GM23338 (cell line): ENCODE data around the gene TBL3. TPM values are rescaled to one million over a fixed set of nuclear protein-coding genes. Genes with fewer than 3 reads are reported as not detected.

Source experiments
- ATAC-seq: fragments of 200-7000 bp; cut with Tn5 transposase; 3 replicates; pipeline ENCODE4 v1.9.1; 2020
- DNase-seq: peaks from one replicate; pipeline ENCODE4 v3.0.0-alpha.2; 2015; ENCODE audit warnings: low spot score
- H2AFZ ChIP-seq: fragments of 200-600 bp; sonication (generic); 2 replicates; pipeline ENCODE4 v1.8.0; 2016; ENCODE audit warnings: antibody characterized with exemption, mild to moderate bottlenecking, moderate library complexity
- H3F3A ChIP-seq: fragments of 200-600 bp; sonication (generic); replicated peaks from 2 replicates; pipeline ENCODE4 v1.8.0; 2017; ENCODE audit warnings: antibody characterized with exemption, mixed run types, low read depth
- H3K27ac ChIP-seq: fragments of 200-600 bp; sonication (generic); 2 replicates; pipeline ENCODE4 v1.6.1; 2016; ENCODE audit warnings: low read depth
- H3K27me3 ChIP-seq: fragments of 200-600 bp; sonication (generic); 2 replicates; pipeline ENCODE4 v1.8.0; 2016; ENCODE audit warnings: mild to moderate bottlenecking, mixed run types, moderate library complexity; ENCODE audit not compliant: insufficient read depth
- H3K36me3 ChIP-seq: fragments of 200-600 bp; sonication (generic); 2 replicates; pipeline ENCODE4 v1.8.0; 2016; ENCODE audit warnings: mild to moderate bottlenecking; ENCODE audit not compliant: insufficient read depth
- H3K4me1 ChIP-seq: fragments of 200-600 bp; sonication (generic); 2 replicates; pipeline ENCODE4 v1.8.0; 2016; ENCODE audit warnings: mild to moderate bottlenecking, moderate library complexity; ENCODE audit not compliant: insufficient read depth
- H3K4me2 ChIP-seq: fragments of 200-600 bp; sonication (generic); 2 replicates; pipeline ENCODE4 v1.7.1; 2017; ENCODE audit warnings: mixed run types
- H3K4me3 ChIP-seq: fragments of 200-600 bp; sonication (generic); 2 replicates; pipeline ENCODE4 v1.6.1; 2016; ENCODE audit warnings: mixed run types
- H3K79me2 ChIP-seq: fragments of 200-600 bp; sonication (generic); replicated peaks from 2 replicates; pipeline ENCODE4 v1.8.0; 2017; ENCODE audit warnings: mild to moderate bottlenecking; ENCODE audit not compliant: insufficient read depth
- H3K9me2 ChIP-seq: fragments of 200-600 bp; sonication (generic); 2 replicates; pipeline ENCODE4 v1.8.0; 2017; ENCODE audit not compliant: insufficient read depth
- H4K20me1 ChIP-seq: fragments of 200-600 bp; sonication (generic); replicated peaks from 2 replicates; pipeline ENCODE4 v1.8.0; 2017; ENCODE audit warnings: mild to moderate bottlenecking; ENCODE audit not compliant: insufficient read depth
- H3K27ac Mint-ChIP-seq: 2 replicates; pipeline ENCODE4 v1.8.0; 2020; ENCODE audit warnings: inconsistent platforms, mild to moderate bottlenecking, moderate library complexity, mixed read lengths
- H3K27me3 Mint-ChIP-seq: 3 replicates; pipeline ENCODE4 v1.8.0; 2022; ENCODE audit warnings: low read depth, mild to moderate bottlenecking, moderate library complexity, mixed read lengths, inconsistent platforms; ENCODE audit not compliant: insufficient read depth, poor library complexity
- H3K36me3 Mint-ChIP-seq: 3 replicates; pipeline ENCODE4 v1.8.0; 2021; ENCODE audit warnings: low read depth, mild to moderate bottlenecking, inconsistent platforms, moderate library complexity, mixed read lengths
- H3K4me1 Mint-ChIP-seq: 3 replicates; pipeline ENCODE4 v1.8.0; 2020; ENCODE audit warnings: mild to moderate bottlenecking, inconsistent platforms, mixed read lengths
- H3K4me3 Mint-ChIP-seq: 3 replicates; pipeline ENCODE4 v1.8.0; 2021; ENCODE audit warnings: moderate library complexity, mild to moderate bottlenecking, inconsistent platforms, mixed read lengths
- H3K9me3 Mint-ChIP-seq: 3 replicates; pipeline ENCODE4 v1.8.0; 2020; ENCODE audit warnings: moderate library complexity, mild to moderate bottlenecking, inconsistent platforms, mixed read lengths
- CREB1 ChIP-seq: fragments of 250-450 bp; sonication (Bioruptor Pico); IDR thresholded peaks from 2 replicates; pipeline ENCODE4 v1.5.0; 2020; ENCODE audit warnings: low read depth, mild to moderate bottlenecking, moderate library complexity
- CTCF ChIP-seq, 2 experiments: fragments of 200-600 bp in 1 of 2; sonication (generic) in 1 of 2; conservative IDR thresholded peaks; 2 replicates each; pipeline versions ENCODE4 v1.5.1 to v1.6.1; 2016 to 2017; ENCODE audit warnings: antibody characterized with exemption in 2 of 2, low read depth in 2 of 2, mild to moderate bottlenecking in 2 of 2, moderate library complexity in 1 of 2
- EZH2 ChIP-seq: fragments of 200-600 bp; sonication (generic); IDR thresholded peaks from one replicate; pipeline ENCODE4 v1.8.0; 2017; ENCODE audit warnings: antibody characterized with exemption, mild to moderate bottlenecking, low read depth; ENCODE audit not compliant: unreplicated experiment
- EZH2phosphoT487 ChIP-seq: fragments of 200-600 bp; sonication (generic); IDR thresholded peaks from one replicate; pipeline ENCODE4 v1.8.1; 2018; ENCODE audit warnings: antibody characterized with exemption; ENCODE audit not compliant: unreplicated experiment
- NANOG ChIP-seq: IDR thresholded peaks from 2 replicates; pipeline ENCODE4 v1.6.1; 2016; ENCODE audit warnings: antibody characterized with exemption, borderline replicate concordance
- POLR2AphosphoS5 ChIP-seq: IDR thresholded peaks from 2 replicates; pipeline ENCODE4 v1.6.1; 2016; ENCODE audit warnings: antibody characterized with exemption, low read depth
- REST ChIP-seq: IDR thresholded peaks from one replicate; pipeline ENCODE4 v1.6.1; 2018; ENCODE audit warnings: antibody characterized with exemption; ENCODE audit not compliant: unreplicated experiment
- STAT1 ChIP-seq: IDR thresholded peaks from one replicate; pipeline ENCODE4 v1.6.1; 2016; ENCODE audit warnings: antibody characterized with exemption; ENCODE audit not compliant: unreplicated experiment
- ZNF114 ChIP-seq: fragments of 250-450 bp; sonication (Bioruptor Pico); IDR thresholded peaks from 2 replicates; pipeline ENCODE4 v1.5.0; 2020; ENCODE audit warnings: mild to moderate bottlenecking, moderate library complexity
- ZNF331 ChIP-seq: fragments of 250-450 bp; sonication (Bioruptor Pico); IDR thresholded peaks from 2 replicates; pipeline ENCODE4 v1.5.0; 2020; ENCODE audit warnings: low read depth, mild to moderate bottlenecking, moderate library complexity
- polyA plus RNA-seq: library from polyadenylated mRNA; unstranded; fragments of >200 nt; fragmentation: Nextera tagmentation; extraction: Ambion mirVana; gene quantifications from 2 replicates; pipeline ENCODE4 v1.2.1, GENCODE V29; 2016
- total RNA-seq: library from RNA; depleted of rRNA; stranded (reverse); fragments of >200 nt; shearing (Covaris generic); gene quantifications from 2 replicates; pipeline ENCODE4 v1.2.3, GENCODE V29; 2014
- TF ChIP-seq, protein P1 (sequence below): IDR thresholded peaks from 2 replicates; pipeline ENCODE4 v1.6.1; 2016; ENCODE audit warnings: antibody characterized with exemption

Gene TBL3
- total and polyA plus RNA-seq, 2 experiments from 2014 or later: 67.0 to 157 TPM

DNA sequence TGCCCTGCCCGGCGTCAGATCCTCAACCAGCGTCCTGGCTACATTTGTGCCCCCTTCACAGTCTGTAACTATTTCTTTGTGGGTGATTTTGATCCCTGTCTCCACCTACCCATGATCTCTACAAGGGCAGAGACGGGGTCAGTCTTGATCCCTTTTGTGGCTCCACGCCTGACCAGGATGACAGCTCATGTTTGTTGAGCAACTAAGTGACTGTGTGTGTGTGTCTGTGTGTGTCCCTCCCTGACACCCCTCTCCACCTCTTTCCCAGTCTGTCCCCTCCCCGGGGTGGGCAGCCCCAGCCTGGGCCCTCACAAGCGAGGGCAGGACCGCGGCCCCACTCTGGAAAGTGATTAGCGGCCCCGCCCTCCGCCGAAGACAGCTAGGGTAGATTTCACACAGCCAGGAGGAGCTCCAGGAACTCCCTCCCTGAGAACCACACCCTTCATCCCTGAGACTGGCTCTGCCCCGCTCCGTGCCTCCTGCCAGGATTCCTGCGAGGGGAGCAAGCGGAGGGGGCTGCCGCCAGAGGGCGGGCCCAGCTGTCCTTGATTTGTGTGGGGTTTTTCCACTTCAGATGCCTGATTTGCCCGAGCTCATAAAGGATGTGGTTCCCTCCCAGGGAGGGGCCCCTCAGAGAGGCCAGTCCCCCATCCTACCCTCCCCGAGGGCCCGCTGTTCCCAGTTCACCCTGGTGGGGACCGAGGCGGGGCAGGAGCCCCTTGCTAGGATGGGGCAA, 48.4 kb upstream of the TBL3 start:
- Histone ChIP-seq H3K27ac (no peak overlapping the region), H3K4me2 (peak overlapping the region; percentile 76), H4K20me1 (no peaks in the 10 kb centered on the region), H3K4me1 (peaks cover 16% of the 10 kb centered on the region), H2AFZ (peak overlapping the region; percentile 90), H3F3A (0 out of 2 replicates have a peak, but pooled peaks cover 6% of the 10 kb centered on the region), H3K79me2 (no peaks in the 10 kb centered on the region), H3K9me2 (no peaks in the 10 kb centered on the region), H3K27me3 (peaks cover 56% of the 10 kb centered on the region), H3K36me3 (no peaks in the 10 kb centered on the region), H3K4me3 (peak overlapping the region; percentile 55)
- no peak overlapping the region for H3K27ac Mint-ChIP-seq
- DNase-seq: peak; percentile 83
- peaks cover 67% of the 10 kb centered on the region for H3K27me3 Mint-ChIP-seq
- peaks cover 15% of the 10 kb centered on the region for H3K4me1 Mint-ChIP-seq
- no peak for TF ChIP-seq EZH2
- TF ChIP-seq CTCF (conservative IDR thresholded peaks at IDR 0.05; ENCODE audit: low read depth in 2 of 2): peak; percentile 59 to 61
- H3K4me3 Mint-ChIP-seq: no peak overlapping the region
- peak; percentile 75 for ATAC-seq
- no peaks in the 10 kb centered on the region; the same call in 2 of the 3 replicates for H3K36me3 Mint-ChIP-seq
- no peaks in the 10 kb centered on the region for H3K9me3 Mint-ChIP-seq

GRCh38 chr16:1924095-1924494, 47.8 kb upstream of the TBL3 start:
- H3K4me1 Mint-ChIP-seq: peaks cover 15% of the 10 kb centered on the region
- H3K27ac ChIP-seq: no peak overlapping the region
- peak overlapping the region; percentile 90 for H2AFZ ChIP-seq
- no peak overlapping the region for H3K4me3 Mint-ChIP-seq
- TF ChIP-seq CREB1: no peak
- TF ChIP-seq POLR2AphosphoS5: no peak
- no peak for TF ChIP-seq EZH2
- no peak for TF ChIP-seq NANOG
- no peak for TF ChIP-seq EZH2phosphoT487
- TF ChIP-seq REST: no peak
- no peak for TF ChIP-seq ZNF331 (CRISPR knock-in tag)
- TF ChIP-seq STAT1: no peak
- TF ChIP-seq ZNF114: no peak
- TF ChIP-seq, protein P1, sequence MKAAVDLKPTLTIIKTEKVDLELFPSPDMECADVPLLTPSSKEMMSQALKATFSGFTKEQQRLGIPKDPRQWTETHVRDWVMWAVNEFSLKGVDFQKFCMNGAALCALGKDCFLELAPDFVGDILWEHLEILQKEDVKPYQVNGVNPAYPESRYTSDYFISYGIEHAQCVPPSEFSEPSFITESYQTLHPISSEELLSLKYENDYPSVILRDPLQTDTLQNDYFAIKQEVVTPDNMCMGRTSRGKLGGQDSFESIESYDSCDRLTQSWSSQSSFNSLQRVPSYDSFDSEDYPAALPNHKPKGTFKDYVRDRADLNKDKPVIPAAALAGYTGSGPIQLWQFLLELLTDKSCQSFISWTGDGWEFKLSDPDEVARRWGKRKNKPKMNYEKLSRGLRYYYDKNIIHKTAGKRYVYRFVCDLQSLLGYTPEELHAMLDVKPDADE: no peak
- H3K27me3 ChIP-seq: peaks cover 52% of the 10 kb centered on the region
- peak overlapping the region; percentile 55 for H3K4me3 ChIP-seq
- H3K9me2 ChIP-seq: no peaks in the 10 kb centered on the region
- H3K79me2 ChIP-seq: no peaks in the 10 kb centered on the region
- DNase-seq (no peak), ATAC-seq (no peak)
- no peak overlapping the region for H3K27ac Mint-ChIP-seq
- peaks cover 63% of the 10 kb centered on the region for H3K27me3 Mint-ChIP-seq
- H3K36me3 ChIP-seq: no peaks in the 10 kb centered on the region
- 0 out of 2 replicates have a peak, but pooled peaks cover 6% of the 10 kb centered on the region for H3F3A ChIP-seq
- peak overlapping the region; percentile 76 for H3K4me2 ChIP-seq
- H3K4me1 ChIP-seq: peaks cover 16% of the 10 kb centered on the region
- H3K9me3 Mint-ChIP-seq: no peaks in the 10 kb centered on the region
- H4K20me1 ChIP-seq: no peaks in the 10 kb centered on the region
- no peaks in the 10 kb centered on the region; the same call in 2 of the 3 replicates for H3K36me3 Mint-ChIP-seq
